Measurements from ENCODE around the gene BCKDHA.
"Not testable (repeated sequence)": the region's sequence is repeated elsewhere in the genome, so short reads cannot be mapped to it uniquely, and the experiment has no call there.

Gene BCKDHA

DNA sequence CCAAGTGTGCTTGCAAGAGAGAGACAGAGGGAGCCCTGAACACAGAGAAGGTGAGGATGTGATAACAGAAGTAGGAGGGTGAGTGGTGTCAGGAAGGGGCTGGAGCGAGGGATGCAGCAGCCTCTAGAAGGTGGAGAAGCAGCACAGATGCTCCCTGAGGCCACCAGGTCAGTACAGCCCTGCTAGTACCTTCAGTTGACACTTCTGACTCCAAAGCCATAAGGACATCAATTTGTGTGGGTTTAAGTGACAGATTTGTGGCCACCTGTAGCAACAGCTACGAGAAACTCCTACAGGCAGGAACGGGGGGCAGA, 52.2 kb downstream of the BCKDHA start:
- no peak for DNase-seq (ENCODE audit: low read depth)
- TF ChIP-seq, protein P1, sequence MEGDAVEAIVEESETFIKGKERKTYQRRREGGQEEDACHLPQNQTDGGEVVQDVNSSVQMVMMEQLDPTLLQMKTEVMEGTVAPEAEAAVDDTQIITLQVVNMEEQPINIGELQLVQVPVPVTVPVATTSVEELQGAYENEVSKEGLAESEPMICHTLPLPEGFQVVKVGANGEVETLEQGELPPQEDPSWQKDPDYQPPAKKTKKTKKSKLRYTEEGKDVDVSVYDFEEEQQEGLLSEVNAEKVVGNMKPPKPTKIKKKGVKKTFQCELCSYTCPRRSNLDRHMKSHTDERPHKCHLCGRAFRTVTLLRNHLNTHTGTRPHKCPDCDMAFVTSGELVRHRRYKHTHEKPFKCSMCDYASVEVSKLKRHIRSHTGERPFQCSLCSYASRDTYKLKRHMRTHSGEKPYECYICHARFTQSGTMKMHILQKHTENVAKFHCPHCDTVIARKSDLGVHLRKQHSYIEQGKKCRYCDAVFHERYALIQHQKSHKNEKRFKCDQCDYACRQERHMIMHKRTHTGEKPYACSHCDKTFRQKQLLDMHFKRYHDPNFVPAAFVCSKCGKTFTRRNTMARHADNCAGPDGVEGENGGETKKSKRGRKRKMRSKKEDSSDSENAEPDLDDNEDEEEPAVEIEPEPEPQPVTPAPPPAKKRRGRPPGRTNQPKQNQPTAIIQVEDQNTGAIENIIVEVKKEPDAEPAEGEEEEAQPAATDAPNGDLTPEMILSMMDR (IDR thresholded peaks at IDR 0.05; ENCODE audit: low read depth, low read length) = no peak
- TF ChIP-seq, protein P2, sequence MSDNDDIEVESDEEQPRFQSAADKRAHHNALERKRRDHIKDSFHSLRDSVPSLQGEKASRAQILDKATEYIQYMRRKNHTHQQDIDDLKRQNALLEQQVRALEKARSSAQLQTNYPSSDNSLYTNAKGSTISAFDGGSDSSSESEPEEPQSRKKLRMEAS (IDR thresholded peaks at IDR 0.05; ENCODE audit: low read depth, low read length) = no peak
- TF ChIP-seq MYC (IDR thresholded peaks at IDR 0.05; ENCODE audit: low read depth, low read length) (no peak), POLR2A (IDR thresholded peaks at IDR 0.05; ENCODE audit: extremely low read depth, insufficient read length) (no peak)
- H3K4me3 ChIP-seq (ENCODE audit: low read depth, low read length) = no peak overlapping the region

DNA sequence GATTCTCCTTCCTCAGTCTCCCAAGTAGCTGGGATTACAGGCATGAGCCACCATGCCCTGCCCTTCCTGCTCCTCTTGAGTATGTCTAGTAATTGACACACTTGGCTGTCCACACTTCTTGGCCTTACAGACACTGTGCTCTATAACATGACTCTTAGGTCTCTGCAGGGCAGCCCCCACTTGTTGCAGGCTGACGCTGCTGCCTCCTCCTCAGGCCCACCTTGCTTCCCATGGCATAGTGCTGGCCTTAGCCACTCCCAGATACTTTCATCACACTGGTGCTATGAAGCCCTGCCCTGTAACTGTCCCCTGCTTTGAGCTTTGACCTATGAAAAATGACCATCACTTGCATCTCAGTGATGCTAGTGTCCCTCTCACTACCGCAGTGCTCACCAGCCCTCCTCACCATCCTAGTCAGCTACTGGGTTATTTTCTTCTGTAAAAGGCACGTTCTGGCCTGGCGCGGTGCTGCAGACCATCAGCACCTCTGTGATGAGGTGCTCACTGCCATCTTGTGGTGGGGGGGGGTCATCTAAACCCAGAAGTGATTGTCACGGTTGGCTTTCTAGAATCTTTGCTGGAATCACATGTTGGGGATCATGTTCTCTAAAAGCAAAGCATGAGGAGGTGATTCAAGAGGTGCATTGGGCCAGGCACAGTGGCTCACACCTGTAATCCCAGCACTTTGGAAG, 55.1 kb downstream of the BCKDHA start:
- H3K4me3 ChIP-seq (ENCODE audit: low read depth, low read length) = no peak overlapping the region
- no peak for DNase-seq (ENCODE audit: low read depth)
- TF ChIP-seq, protein P1 (IDR thresholded peaks at IDR 0.05; ENCODE audit: low read depth, low read length) = no peak
- no peak for TF ChIP-seq MYC (IDR thresholded peaks at IDR 0.05; ENCODE audit: low read depth, low read length)
- TF ChIP-seq, protein P2 (IDR thresholded peaks at IDR 0.05; ENCODE audit: low read depth, low read length) = no peak

DNA sequence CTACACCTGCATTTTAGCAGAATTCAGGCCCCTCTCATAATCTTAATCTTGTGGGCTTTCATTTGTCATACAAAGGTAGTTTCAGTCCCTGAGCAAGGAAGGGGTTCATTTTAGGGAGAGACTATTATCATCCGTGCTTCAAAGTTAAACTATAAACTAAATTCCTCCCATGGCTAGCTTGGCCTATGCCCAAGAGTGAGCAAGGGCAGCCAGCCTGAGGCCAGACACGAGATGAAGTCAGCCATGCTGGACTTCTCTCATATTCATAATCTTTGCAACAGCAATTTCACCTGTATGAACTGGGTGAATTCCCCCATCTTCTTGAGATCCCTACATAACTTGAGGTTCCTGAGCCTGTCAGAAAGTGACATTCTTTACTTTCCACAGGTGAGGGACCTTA, 58.3 kb downstream of the BCKDHA start:
- no peak overlapping the region for H3K4me3 ChIP-seq (ENCODE audit: low read depth, low read length)
- no peak for DNase-seq (ENCODE audit: low read depth)
- TF ChIP-seq, protein P2 (IDR thresholded peaks at IDR 0.05; ENCODE audit: low read depth, low read length) = no peak
- TF ChIP-seq, protein P1 (IDR thresholded peaks at IDR 0.05; ENCODE audit: low read depth, low read length) = no peak
- TF ChIP-seq MYC (IDR thresholded peaks at IDR 0.05; ENCODE audit: low read depth, low read length) = no peak
- TF ChIP-seq POLR2A (IDR thresholded peaks at IDR 0.05; ENCODE audit: extremely low read depth, insufficient read length) = no peak

DNA sequence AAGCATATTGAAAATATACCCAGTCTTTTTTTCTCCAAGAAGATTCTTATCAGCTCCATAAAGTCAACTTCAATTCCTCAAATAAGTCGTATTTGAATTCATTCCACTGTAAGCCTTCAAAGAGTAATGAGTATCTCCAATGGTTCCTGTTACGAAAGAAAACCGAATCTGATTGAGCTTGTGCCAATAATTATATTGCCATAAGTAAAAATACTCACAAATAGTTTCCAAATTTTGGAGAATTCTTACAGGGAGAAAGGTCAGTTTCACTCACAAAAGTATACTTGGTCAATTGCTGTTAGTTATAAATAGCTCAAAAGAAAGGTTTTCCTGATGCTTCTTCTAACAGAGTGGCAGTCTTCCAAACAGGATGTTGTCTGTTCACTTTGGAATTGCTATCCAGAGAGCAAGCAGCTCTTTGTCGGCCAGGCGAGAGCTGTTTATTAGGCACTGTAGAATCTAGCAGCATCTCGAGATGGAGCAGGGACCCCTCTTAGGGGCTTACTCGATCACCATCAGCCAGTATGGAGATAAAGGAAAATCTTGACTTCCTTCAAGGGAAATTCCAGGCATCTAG, 58.8 kb downstream of the BCKDHA start:
- H3K4me3 ChIP-seq (ENCODE audit: low read depth, low read length) = no peak overlapping the region
- DNase-seq (ENCODE audit: low read depth) = no peak
- TF ChIP-seq, protein P2 (IDR thresholded peaks at IDR 0.05; ENCODE audit: low read depth, low read length) = no peak
- TF ChIP-seq, protein P1 (IDR thresholded peaks at IDR 0.05; ENCODE audit: low read depth, low read length) = no peak
- TF ChIP-seq POLR2A (IDR thresholded peaks at IDR 0.05; ENCODE audit: extremely low read depth, insufficient read length) (no peak), MYC (IDR thresholded peaks at IDR 0.05; ENCODE audit: low read depth, low read length) (no peak)

DNA sequence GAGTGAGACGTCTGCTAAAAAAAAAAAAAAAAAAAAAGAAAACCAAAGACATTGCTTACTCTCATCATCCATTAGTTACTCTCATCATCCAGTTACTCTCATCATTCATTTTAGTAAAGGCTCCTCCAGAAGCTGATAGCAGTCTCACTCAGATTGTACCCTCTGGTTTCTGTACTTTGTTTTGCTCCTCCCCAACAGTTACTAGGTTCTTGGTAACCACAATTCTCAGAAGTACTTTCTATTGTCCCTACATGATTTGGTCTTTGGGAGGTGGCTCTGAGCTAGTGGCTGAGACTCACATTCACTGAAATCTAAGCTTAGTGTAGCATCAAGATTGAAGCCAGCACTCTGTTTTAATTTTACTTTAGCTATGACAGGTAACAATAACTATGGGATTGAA, 59.6 kb downstream of the BCKDHA start:
- DNase-seq (ENCODE audit: low read depth) = no peak
- H3K4me3 ChIP-seq (ENCODE audit: low read depth, low read length) = no peak overlapping the region
- no peak for TF ChIP-seq MYC (IDR thresholded peaks at IDR 0.05; ENCODE audit: low read depth, low read length)

DNA sequence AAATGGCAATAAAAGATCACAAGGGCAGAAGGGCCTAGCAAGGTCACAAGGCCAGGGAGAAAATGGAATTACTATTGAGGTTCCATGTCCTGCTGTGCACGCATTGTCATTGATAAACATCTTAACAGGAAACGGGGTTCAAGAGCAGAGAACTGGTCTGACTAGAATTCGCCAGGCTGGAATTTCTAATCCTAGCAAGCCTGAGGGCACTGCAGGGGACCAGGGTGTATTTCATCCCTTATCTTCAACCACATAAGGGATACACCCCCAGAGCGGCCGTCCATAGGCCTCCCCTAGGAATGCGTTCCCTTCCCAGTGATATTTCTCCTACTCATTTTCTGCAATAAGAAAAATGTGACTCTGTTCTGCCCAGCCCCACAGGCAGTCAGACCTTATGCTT, 64.9 kb downstream of the BCKDHA start:
- DNase-seq (ENCODE audit: low read depth) = no peak
- TF ChIP-seq, protein P1 (IDR thresholded peaks at IDR 0.05; ENCODE audit: low read depth, low read length) = no peak
- no peak for TF ChIP-seq POLR2A (IDR thresholded peaks at IDR 0.05; ENCODE audit: extremely low read depth, insufficient read length)
- TF ChIP-seq, protein P2 (IDR thresholded peaks at IDR 0.05; ENCODE audit: low read depth, low read length) = no peak
- TF ChIP-seq MYC (IDR thresholded peaks at IDR 0.05; ENCODE audit: low read depth, low read length) = no peak
- no peak overlapping the region for H3K4me3 ChIP-seq (ENCODE audit: low read depth, low read length)

DNA sequence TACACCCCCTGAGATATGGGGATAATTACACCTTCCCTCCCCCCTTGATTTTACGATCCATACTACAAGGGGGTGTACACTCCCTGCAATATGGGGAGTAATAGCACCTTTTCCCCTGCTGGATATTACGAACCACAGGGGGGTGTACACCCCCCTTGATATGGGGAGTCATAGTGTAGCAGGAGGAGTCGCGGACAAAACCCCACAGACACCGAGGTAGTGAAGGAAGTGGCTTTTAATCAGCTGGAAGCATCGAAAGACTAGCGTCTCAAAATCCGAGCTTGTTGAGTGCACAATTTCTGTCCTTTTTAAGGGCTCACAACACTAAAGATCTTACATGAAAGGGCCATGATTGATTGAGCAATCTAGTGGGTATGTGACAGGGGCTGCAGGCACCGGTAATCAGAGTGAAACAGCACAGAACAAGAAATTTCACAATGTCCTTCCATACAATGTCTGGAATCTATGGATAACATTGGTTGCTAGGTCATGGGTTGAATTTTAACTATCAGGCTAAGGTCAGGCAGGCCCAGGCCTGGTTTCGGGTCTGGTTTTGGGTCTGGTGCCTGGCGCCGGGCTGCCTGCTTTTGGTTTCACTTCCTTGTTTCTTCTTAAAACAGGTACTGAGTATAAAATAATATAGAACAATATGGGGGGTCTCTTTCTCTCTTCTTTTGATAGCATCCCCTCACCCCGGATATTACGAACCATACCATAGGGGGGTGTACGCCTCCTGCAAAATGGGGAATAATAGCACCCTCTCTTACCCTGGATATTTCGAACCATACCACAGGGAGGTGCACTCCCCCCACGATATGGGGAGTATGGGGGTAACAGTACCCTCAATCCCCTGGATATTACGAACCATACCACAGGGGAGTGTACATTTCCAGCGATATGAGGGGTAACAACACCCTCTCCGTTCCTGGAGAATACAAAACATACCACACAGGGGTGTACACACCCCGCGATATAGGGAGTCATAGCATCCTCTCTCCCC, 65.9 kb downstream of the BCKDHA start:
- not testable (repeated sequence) for H3K4me3 ChIP-seq (ENCODE audit: low read depth, low read length)
- DNase-seq (ENCODE audit: low read depth) = peak; percentile 20
